NCI-H446 (cell line): ENCODE results near the gene GLDN.

Source experiments
- DNase-seq, 2 experiments: peaks; one replicate each; lab custom pipeline; 2025; lab: John Stamatoyannopoulos, UW

The GLDN gene

DNA sequence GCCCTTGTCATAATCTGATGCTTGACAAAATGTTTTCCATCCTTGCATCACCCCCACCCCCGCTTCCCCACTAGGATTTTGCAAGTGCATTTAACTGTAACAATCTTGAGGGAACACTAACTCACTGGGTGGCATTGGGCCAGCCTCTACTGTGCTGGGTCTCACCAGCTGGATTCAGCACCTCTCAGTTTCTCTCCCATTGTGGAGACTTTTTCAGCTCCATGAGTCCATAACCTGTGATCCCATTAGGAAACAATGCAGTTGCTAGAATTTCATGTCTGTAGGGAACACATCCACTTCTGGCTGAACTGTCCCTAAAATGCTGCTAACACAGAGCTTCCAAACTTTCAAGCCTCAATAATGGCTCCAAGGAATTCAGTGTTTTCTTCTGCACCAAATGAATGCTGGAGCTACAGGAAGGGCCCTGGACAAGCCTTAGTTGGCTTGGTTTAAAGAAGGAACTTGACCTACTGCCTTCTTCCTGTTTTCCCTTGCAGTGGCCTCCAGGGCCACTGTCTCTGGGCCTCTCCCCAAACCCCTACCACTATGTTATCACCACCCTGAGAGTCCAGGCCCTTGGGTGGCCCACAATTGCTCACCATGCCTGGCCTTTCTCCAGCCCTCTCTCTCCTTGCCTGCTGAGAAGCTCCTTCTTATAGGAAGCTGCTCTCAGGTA is 18.7 kb upstream of the GLDN start:
- no peak for DNase-seq

- no peak for DNase-seq
Observed at GRCh38 chr15:51323749-51324148, 17.7 kb upstream of the GLDN start.

DNA sequence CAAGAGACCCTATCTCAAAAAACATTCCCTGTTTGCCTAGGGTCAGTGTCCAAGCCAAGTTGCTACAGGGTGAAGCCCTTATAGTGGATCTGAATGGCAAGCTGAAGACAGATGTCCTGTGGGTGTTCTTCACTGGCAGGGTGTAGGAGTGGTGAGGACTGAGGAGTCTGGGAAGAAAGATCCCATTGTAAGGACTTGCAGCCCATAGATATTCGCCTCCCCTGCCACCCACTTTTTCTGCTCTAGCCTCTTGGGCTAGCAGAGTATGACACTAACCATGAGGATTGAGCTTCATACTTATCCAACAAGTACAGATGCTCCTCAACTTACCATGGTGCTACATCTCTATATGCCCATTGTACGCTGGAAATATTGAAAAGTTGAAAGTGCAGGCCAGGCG is 16.3 kb upstream of the GLDN start:
- no peak for DNase-seq

GRCh38 chr15:51327081-51327480 is 14.4 kb upstream of the GLDN start:
- DNase-seq: peak; percentile 58 to 77

GRCh38 chr15:51328926-51329325 is 12.5 kb upstream of the GLDN start:
- peak in 1 of 2 experiments; percentile 9 for DNase-seq

DNA sequence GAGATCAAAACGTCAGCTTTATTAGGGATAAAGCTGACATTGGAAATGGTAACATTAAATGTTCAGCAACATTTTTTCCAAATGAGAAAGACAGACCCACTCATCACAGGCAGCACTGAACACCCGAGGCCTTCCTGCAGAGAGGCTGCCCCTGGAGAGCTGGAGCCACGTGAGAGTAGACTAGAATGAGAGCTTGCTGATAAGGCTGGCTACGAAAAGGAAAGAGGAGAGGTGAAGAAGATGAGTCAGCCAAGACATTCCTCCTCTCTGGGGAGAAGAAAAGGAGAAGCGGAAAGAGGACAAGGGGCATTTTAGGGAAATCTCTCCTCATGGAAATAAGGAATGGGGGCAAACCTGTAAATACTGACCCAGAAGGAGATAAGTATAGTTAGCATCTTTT is 10.3 kb upstream of the GLDN start:
- no peak for DNase-seq

- DNase-seq: no peak
Observed at GRCh38 chr15:51332206-51333147, 9.0 kb upstream of the GLDN start.

DNA sequence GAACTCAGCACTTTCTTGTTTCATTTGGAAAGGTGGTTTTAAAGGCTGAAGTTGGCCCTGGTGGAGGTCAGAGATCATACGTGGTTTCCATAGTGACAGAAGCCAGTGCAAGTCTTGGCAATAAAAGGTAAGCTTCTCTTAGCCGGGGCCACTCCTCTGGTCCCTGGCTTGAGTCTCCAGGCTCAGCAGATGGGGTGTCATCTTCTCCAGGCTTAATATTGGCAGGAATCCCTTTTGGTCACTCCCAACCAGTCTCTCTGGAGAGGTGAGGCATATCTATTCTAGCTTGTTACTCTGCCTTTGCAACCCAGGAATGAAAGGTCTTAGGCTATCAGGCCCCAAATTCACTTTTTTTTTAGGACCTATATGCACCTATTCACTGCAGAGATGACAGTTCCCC is 7.9 kb upstream of the GLDN start:
- peak in 1 of 2 experiments; percentile 27 for DNase-seq

DNA sequence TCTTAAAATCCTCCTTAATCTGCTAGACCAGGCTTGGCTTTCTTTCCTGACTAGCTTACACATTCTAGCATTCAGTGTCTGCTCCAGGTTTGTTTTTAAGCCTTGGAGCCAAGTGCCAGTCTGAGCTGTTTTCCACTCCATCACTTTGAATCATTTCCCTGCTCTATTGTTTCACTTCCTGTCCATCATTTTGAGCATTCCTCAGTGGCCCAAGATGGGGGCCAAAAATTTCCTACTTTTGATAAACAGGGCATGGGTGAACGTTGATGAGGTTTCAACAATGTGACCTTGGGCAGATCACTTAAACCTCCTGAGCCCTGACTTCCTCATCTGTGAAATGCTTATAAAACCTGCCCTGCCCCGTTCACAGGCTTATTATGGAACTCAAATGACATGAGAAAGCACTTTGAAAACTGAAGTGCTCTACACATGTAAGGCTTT is 7.4 kb upstream of the GLDN start:
- DNase-seq: no peak

- no peak for DNase-seq
Observed at GRCh38 chr15:51335087-51335486, 6.4 kb upstream of the GLDN start.

DNA sequence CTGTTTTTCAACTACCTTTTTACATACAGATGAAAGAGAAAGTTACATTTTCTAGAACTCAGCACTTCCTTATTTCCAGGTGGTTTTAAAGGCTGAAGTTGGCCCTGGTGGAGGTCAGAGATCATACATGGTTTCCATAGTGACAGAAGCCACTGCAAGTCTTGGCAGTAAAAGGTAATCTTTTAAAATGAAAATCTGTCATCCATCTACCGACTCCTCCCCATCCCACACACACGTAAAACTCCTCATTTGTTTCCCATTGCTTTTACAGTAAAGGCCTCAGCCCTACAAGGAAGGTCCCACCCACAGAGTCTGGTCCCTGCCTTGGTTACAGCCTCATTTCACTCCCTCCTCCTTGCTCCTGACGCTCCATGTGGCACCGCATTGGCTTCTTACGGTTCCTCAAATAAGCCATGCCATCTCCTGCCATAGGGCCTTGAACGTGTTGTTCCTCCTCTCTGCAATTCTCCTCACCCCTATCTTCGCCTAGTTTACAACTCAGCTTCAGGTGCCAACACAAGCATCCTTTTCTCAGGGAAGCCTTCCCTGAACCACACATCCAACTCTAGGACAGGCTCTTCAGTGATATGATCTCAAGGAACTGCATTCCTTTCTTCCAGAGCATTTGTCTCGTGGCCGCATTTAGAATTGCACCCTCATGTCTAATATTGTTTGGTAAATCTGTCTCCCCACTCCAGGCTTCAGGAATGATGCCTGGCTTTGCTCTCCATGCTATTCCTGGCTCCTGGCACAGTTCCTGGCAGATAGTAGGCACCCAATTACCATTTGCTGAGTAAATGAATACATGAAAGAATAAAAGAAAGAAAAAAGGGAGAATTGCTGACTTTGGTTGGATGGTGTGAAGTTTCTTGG is 5.7 kb upstream of the GLDN start:
- DNase-seq: no peak

DNA sequence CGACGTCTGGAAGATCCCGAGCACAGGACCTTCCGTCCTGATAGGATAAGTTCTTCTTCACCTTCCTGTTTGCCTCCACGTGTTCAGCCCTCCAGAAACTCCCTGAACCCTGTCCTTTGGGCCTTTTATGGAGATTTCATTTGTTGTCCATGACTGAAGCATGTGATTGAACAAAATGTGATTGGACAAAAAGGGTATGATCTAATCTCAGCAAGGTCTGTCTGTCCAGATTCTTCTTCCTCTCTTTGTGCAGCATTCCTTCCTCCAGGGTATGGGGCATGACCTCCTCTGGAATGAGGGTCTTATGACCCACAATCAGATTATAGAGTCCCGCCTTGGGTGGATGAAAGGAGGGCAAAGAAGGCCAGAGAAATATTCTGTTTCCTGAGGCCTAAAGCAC is 3.0 kb upstream of the GLDN start, which contains the start of gene CYP19A1:
Gene CYP19A1 (minus strand): TSS at position 101 of the 400 bp plus-strand sequence. CDS start 95,684 bp downstream, outside the sequence.
- DNase-seq: no peak

DNA sequence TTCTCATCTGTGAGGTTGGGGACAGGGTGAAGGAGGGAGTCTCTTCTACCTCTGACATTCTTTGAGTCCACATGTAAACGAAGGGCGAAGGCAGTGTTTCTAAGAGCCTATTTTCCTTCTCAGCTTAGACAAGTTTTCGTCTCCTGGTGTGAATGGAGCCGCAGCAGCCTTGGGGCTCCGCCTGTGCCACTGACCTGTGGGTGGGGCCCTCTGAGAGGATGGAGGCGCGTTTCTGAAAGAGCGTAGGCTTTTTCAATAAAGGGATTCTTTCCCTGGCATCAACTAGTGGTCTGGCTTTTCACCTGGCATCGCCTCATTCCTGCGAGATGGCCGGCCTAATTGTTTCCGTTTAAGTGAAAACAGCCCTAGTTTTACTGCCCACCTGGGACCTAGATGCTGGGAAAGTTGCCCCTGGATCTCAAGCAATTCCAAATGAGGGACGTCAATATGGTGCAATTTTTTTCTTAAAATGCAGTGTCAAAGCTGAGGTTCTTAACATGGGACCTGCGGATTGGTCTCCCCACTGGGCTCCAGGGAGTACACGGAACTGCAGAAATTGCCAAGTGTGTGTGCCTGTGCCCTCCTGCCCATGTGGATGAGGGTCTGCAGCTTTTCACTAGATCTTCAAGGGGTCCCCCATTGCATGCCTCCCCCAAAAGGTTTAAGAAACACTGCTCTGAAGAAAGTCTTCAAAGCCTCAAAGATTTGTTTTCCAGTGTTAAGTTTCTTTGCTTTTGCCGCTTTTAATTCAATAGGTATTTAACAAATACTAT is 958 bp downstream of the GLDN start:
- no peak for DNase-seq

DNA sequence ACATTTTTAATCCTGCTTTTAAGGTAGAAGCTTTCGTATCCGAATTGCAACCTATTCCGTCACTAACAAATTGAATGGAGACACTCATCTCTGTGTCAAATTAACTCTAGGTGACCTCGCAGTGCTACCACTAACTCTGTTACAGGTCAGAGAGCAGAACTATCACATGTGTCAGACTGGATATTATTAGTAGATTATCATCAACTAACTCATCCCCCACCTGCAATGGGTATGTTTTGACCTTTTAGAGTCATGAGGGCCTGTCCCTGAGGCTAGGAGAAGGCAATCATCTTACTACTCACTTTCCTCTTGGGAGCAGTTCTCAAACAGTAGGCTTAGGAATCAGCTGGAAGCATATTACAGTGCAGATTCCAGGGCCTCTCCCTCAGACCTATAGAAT is 2.0 kb downstream of the GLDN start:
- DNase-seq: no peak

DNA sequence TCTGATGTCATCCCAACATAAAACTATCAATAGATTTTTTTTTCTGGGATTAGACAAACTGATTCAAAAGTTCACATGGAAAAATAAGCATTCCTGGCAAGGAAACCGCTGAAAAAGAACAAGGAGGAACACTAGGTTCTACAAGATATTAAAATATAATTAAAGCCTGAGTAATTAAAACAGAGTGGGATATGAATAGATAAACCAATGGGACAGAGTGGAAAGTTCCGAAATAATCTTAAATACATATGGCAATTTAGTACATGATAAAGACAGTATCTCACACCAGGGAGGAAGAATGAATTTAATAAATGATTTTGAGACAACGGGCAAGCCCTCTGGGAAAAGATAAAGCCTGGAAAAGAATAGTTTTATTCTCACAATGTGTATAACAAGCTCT is 4.7 kb downstream of the GLDN start:
- DNase-seq: no peak

GRCh38 chr15:51348688-51349087 is 7.2 kb downstream of the GLDN start:
- DNase-seq: no peak

DNA sequence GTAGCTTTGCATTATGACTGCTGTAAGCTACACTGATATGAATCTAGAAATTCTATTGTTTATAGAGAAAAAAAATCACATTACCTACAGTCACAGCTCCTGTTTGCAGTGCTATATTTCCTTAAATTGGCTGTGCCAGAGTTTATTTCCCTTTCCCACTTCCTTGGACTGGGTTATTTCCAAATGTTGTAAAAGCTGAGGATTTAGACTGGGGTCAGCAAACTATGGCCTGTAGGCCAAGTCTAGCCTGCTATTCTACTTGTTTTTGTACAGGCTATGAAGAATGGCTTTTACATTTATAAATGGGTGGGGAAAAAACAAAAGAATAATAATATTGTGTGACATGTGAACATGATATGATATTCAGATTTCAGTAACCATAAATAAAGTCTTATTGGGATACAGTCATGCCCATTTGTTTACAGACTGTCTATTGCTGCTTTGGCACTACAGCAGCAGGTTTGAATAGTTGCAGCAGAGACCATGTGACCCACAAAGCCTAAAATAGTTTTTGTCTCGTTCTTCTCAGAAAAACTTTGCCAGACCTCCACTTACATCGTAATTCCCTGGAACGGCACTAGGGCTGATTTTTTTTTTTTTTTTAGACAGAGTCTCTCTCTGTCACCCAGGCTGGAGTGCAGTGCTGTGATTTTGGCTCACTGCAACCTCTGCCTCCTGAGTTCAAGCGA is 7.8 kb downstream of the GLDN start:
- no peak for DNase-seq

GRCh38 chr15:51350723-51351122 is 9.3 kb downstream of the GLDN start:
- no peak for DNase-seq

DNA sequence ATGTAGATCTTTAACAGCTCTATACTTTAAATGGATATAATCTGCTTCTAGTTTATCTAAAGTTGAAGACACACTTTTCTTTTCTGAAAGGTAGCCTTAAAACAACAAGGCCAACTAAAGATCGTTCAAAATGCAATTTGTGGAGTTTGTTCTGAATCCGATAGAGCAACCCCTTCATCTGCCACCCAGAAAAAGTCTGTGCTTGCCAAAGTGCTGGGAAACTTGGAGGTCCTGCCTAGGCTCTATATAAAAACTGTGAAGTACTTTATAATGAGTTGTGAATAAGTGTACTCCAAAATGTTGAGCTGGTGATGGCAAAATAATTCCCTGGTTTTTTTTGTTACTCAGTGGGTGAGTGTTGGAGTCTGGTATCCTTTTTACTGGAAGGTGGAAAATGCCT is 12.5 kb downstream of the GLDN start:
- no peak for DNase-seq

DNA sequence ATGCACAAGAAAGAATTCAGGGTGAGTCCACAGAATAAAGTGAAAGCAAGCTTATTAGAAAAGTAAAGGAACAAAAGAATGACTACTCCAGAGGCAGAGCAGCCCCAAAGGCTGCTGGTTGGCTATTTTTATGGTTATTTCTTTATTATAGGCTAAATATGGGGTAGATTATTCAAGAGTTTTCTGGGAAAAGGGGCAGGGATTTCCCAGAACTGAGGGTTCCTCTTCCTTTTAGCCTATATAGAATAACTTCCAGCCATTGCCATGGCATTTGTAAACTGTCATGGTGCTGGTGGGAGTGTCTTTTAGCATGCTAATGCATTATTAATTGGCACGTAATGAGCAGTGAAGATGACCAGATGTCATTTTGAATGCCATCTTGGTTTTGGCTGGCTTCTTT is 13.6 kb downstream of the GLDN start:
- DNase-seq: peak in 1 of 2 experiments; percentile 1

DNA sequence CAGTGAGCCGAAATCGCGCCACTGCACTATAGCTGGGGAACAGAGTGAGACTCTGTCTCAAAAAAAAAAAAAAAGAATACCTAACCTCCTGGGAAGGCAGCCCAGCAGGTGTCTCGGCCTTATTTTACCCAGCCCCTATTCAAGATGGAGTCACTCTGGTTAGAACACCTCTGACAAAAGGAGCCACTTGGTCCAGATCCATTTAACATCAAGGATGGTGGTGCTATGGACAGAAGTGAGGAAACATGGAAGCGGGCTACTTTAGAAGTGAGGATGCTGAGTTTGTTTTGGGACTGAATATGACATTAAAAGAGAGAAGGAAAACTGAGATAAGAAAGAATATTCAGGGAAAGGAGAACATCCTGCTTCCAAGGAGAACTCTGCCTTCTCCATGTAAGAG is 14.7 kb downstream of the GLDN start:
- no peak for DNase-seq
